GM12878 (cell line): ENCODE results near the gene C5orf34. TPM values are rescaled to one million over a fixed set of nuclear protein-coding genes. Genes with fewer than 3 reads are reported as not detected.
A peak's percentile ranks its signal among the peaks of the same experiment; 100 is the strongest.

ENCODE experiments used
- BCLAF1 ChIP-seq: fragments of 450-650 bp; IDR thresholded peaks from 2 replicates; pipeline ENCODE4 v1.6.1; 2017; ENCODE audit warnings: antibody characterized with exemption, mild to moderate bottlenecking, moderate library complexity
- CEBPB ChIP-seq, 2 experiments: fragments of 150-350 bp in 1 of 2; IDR thresholded peaks; 2 replicates each; pipeline ENCODE4 v1.6.1; 2012 to 2014; ENCODE audit warnings: low read depth in 2 of 2, low read length in 2 of 2, borderline replicate concordance in 1 of 2, inconsistent platforms in 1 of 2
- CREM ChIP-seq: IDR thresholded peaks from 2 replicates; pipeline ENCODE4 v1.6.1; 2014; ENCODE audit warnings: antibody characterized with exemption, low read depth
- EZH2 ChIP-seq: IDR thresholded peaks from 2 replicates; pipeline ENCODE4 v1.6.1; 2012; ENCODE audit warnings: low read depth, mild to moderate bottlenecking, control low read depth, inconsistent platforms, low read length, borderline replicate concordance; ENCODE audit not compliant: control insufficient read depth
- MEF2B ChIP-seq: fragments of 450-650 bp; IDR thresholded peaks from 2 replicates; pipeline ENCODE4 v1.6.1; 2018; ENCODE audit warnings: mild to moderate bottlenecking, moderate library complexity; ENCODE audit not compliant: partially characterized antibody, poor library complexity, severe bottlenecking
- MXI1 ChIP-seq: fragments of 150-350 bp; IDR thresholded peaks from 2 replicates; pipeline ENCODE4 v1.6.1; 2011; ENCODE audit warnings: low read depth, mild to moderate bottlenecking, inconsistent platforms, low read length, improper control_type of control experiment
- NFYB ChIP-seq: IDR thresholded peaks from 2 replicates; pipeline ENCODE4 v1.6.1; 2011; ENCODE audit warnings: low read depth, mild to moderate bottlenecking, low read length, improper control_type of control experiment, moderate library complexity; ENCODE audit not compliant: insufficient read depth
- PAX8 ChIP-seq: fragments of 450-650 bp; IDR thresholded peaks from 2 replicates; pipeline ENCODE4 v1.6.1; 2017; ENCODE audit warnings: mild to moderate bottlenecking, moderate library complexity
- REST ChIP-seq: IDR thresholded peaks from 2 replicates; pipeline ENCODE4 v1.6.1; 2012; ENCODE audit warnings: mild to moderate bottlenecking, low read depth, low read length
- SIX5 ChIP-seq: IDR thresholded peaks from 2 replicates; pipeline ENCODE4 v1.6.1; 2011; ENCODE audit warnings: mild to moderate bottlenecking, low read depth, low read length, moderate library complexity; ENCODE audit not compliant: severe bottlenecking
- TAF1 ChIP-seq: IDR thresholded peaks from 2 replicates; pipeline ENCODE4 v1.6.1; 2011; ENCODE audit warnings: mild to moderate bottlenecking, low read depth, low read length, borderline replicate concordance
- USF1 ChIP-seq: IDR thresholded peaks from 2 replicates; pipeline ENCODE4 v1.6.1; 2011; ENCODE audit warnings: borderline replicate concordance, low read depth, mild to moderate bottlenecking, moderate library complexity, mixed read lengths, low read length; ENCODE audit not compliant: insufficient read depth; ENCODE audit errors: extremely low read length
- USF2 ChIP-seq: IDR thresholded peaks from 2 replicates; pipeline ENCODE4 v1.6.1; 2011; ENCODE audit warnings: low read depth, low read length, improper control_type of control experiment, borderline replicate concordance
- ZBTB11 ChIP-seq: fragments of 450-650 bp; formaldehyde crosslinking; IDR thresholded peaks from 2 replicates; pipeline ENCODE4 v1.5.0; 2022; ENCODE audit warnings: mild to moderate bottlenecking, missing genetic modification characterization
- polyA plus RNA-seq, 11 experiments: library from polyadenylated mRNA; depleted of rRNA in 4 of 11; unstranded in 6 of 11; stranded (reverse) in 5 of 11; fragments of >200 nt; fragmentation: Nextera tagmentation in 4 of 11; fragmentation: Illumina TruSeq in 1 of 11; extraction: Ambion mirVana in 4 of 11; extraction: Trizol in 1 of 11; gene quantifications; 1 replicate in 1 of 11; 2 replicates in 10 of 11; pipeline versions ENCODE4 v1.2.1 to v1.2.3, GENCODE V29; 2011 to 2016; ENCODE audit warnings: inconsistent platforms in 2 of 11, missing spikeins in 2 of 11, low read depth in 1 of 11
- total RNA-seq, 4 experiments: library from RNA; depleted of rRNA in 3 of 4; stranded (reverse); fragments of >200 nt in 3 of 4; fragmentation: Illumina TruSeq in 1 of 4; extraction: Trizol in 1 of 4; gene quantifications; 2 replicates each; pipeline versions ENCODE4 v1.2.1 to v1.2.3, GENCODE V29; 2013 to 2021

Gene C5orf34
- total and polyA plus RNA-seq, 10 of the 15 experiments (the other 5 are each of a cell fraction or from before 2014, with no cell fraction given), result 6.1 to 15.1 (median 10.0) TPM

- TF ChIP-seq USF2, result no peak
- TF ChIP-seq MEF2B, result peak; percentile 20
- peak; percentile 6 for TF ChIP-seq SIX5
- peak; percentile 39; the same call in 1 of the 2 replicates for TF ChIP-seq CREM
- no peak for TF ChIP-seq BCLAF1
- TF ChIP-seq MXI1, result no peak
- TF ChIP-seq USF1, result no peak
- no peak for TF ChIP-seq PAX8
- no peak for TF ChIP-seq EZH2
- no peak for TF ChIP-seq NFYB
- TF ChIP-seq REST, result no peak
- TF ChIP-seq CEBPB (IDR thresholded peaks at IDR 0.05; ENCODE audit: borderline replicate concordance in 1 of 2, low read depth in 2 of 2, low read length in 2 of 2), result no peak
- TF ChIP-seq ZBTB11 (CRISPR knock-in tag), result no peak
- TF ChIP-seq TAF1, result peak; percentile 84; the same call in 1 of the 2 replicates
Observed at GRCh38 chr5:43514816-43515677, at the start of gene C5orf34 (continued).
